ENCODE data around the gene C1QB. TPM values are rescaled to one million over a fixed set of nuclear protein-coding genes. Genes with fewer than 3 reads are reported as not detected.

The C1QB gene
- total RNA-seq, 2 experiments from 2014 or later = not detected

GRCh38 chr1:22681556-22682276, 28.7 kb downstream of the C1QB start:
- CTCF ChIA-PET (ENCODE audit: unreplicated experiment) = no interaction called here
- H3K36me3 ChIP-seq (ENCODE audit: insufficient read depth, low read length) = no peaks in the 10 kb centered on the region
- no peak overlapping the region for H3K27ac ChIP-seq (ENCODE audit: low read depth, low read length, poor library complexity, severe bottlenecking)
- H4K20me1 ChIP-seq (ENCODE audit: insufficient read depth, low read length) = no peaks in the 10 kb centered on the region
- BruUV-seq (replicated peaks) = no TSS peak
- TF ChIP-seq EZH2phosphoT487 (IDR thresholded peaks at IDR 0.05; ENCODE audit: borderline replicate concordance, low read depth, low read length) = no peak
- TF ChIP-seq, protein P1, sequence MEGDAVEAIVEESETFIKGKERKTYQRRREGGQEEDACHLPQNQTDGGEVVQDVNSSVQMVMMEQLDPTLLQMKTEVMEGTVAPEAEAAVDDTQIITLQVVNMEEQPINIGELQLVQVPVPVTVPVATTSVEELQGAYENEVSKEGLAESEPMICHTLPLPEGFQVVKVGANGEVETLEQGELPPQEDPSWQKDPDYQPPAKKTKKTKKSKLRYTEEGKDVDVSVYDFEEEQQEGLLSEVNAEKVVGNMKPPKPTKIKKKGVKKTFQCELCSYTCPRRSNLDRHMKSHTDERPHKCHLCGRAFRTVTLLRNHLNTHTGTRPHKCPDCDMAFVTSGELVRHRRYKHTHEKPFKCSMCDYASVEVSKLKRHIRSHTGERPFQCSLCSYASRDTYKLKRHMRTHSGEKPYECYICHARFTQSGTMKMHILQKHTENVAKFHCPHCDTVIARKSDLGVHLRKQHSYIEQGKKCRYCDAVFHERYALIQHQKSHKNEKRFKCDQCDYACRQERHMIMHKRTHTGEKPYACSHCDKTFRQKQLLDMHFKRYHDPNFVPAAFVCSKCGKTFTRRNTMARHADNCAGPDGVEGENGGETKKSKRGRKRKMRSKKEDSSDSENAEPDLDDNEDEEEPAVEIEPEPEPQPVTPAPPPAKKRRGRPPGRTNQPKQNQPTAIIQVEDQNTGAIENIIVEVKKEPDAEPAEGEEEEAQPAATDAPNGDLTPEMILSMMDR (conservative IDR thresholded peaks at IDR 0.05; ENCODE audit: low read length) = no peak
- intact Hi-C loops (cut with micrococcal nuclease; ENCODE audit: unreplicated experiment) = no loop called here
- POLR2A ChIA-PET = no interaction called here
- no peak overlapping the region for H3K4me3 ChIP-seq (ENCODE audit: low read depth, low read length, poor library complexity, severe bottlenecking)
- no peak overlapping the region for H3K4me2 ChIP-seq (ENCODE audit: low read length)
- H3K79me2 ChIP-seq (ENCODE audit: insufficient read depth, low read depth, low read length) = no peaks in the 10 kb centered on the region
- H3K9me3 ChIP-seq (ENCODE audit: low read length) = no peaks in the 10 kb centered on the region
- no peaks in the 10 kb centered on the region for H3K9me2 ChIP-seq (ENCODE audit: insufficient read depth, low read length)
- no peak for DNase-seq (ENCODE audit: low spot score)
- H3K4me1 ChIP-seq (ENCODE audit: insufficient read depth, low read length, poor library complexity, severe bottlenecking) = no peaks in the 10 kb centered on the region
- H2AFZ ChIP-seq (ENCODE audit: low read length) = no peak overlapping the region

DNA sequence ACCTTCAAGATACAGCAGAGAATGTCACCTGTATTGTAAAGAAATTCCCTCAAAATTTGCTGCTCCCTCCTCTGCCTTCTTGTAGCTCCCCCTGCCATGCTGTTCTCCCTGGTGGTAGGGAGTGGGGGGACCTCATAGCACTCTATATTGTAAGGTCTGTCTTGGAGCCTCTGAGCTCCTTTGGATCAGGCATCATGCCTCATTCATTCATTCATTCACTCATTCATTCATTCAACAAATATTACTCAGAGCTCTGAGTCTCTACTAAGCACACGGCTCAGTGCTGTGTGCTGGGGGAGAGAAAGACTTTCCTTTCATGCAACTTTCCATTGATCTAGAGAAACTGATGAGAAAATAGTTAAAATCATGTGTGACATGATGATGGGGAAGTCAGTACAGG, 30.5 kb downstream of the C1QB start:
- Histone ChIP-seq H3K4me2 (ENCODE audit: low read length) (no peak overlapping the region), H3K4me1 (ENCODE audit: insufficient read depth, low read length, poor library complexity, severe bottlenecking) (no peaks in the 10 kb centered on the region), H3K36me3 (ENCODE audit: insufficient read depth, low read length) (no peaks in the 10 kb centered on the region), H3K27ac (ENCODE audit: low read depth, low read length, poor library complexity, severe bottlenecking) (no peak overlapping the region), H3K79me2 (ENCODE audit: insufficient read depth, low read depth, low read length) (no peaks in the 10 kb centered on the region), H3K4me3 (ENCODE audit: low read depth, low read length, poor library complexity, severe bottlenecking) (no peak overlapping the region), H2AFZ (ENCODE audit: low read length) (no peak overlapping the region), H3K9me3 (ENCODE audit: low read length) (no peaks in the 10 kb centered on the region), H4K20me1 (ENCODE audit: insufficient read depth, low read length) (no peaks in the 10 kb centered on the region), H3K9me2 (ENCODE audit: insufficient read depth, low read length) (no peaks in the 10 kb centered on the region)
- ChIA-PET POLR2A (no interaction called here), CTCF (ENCODE audit: unreplicated experiment) (no interaction called here)
- no TSS peak for BruUV-seq (replicated peaks)
- no peak for TF ChIP-seq EZH2phosphoT487 (IDR thresholded peaks at IDR 0.05; ENCODE audit: borderline replicate concordance, low read depth, low read length)
- TF ChIP-seq, protein P1 (conservative IDR thresholded peaks at IDR 0.05; ENCODE audit: low read length) = no peak
- intact Hi-C loops (cut with micrococcal nuclease; ENCODE audit: unreplicated experiment) = no loop called here
- no peak for DNase-seq (ENCODE audit: low spot score)

GRCh38 chr1:22685591-22686059, 32.6 kb downstream of the C1QB start:
- DNase-seq (ENCODE audit: low spot score) = no peak
- H3K27ac ChIP-seq (ENCODE audit: low read depth, low read length, poor library complexity, severe bottlenecking) = no peak overlapping the region
- H3K79me2 ChIP-seq (ENCODE audit: insufficient read depth, low read depth, low read length) = no peaks in the 10 kb centered on the region
- no peaks in the 10 kb centered on the region for H4K20me1 ChIP-seq (ENCODE audit: insufficient read depth, low read length)
- H3K9me2 ChIP-seq (ENCODE audit: insufficient read depth, low read length) = no peaks in the 10 kb centered on the region
- ChIA-PET POLR2A (no interaction called here), CTCF (ENCODE audit: unreplicated experiment) (no interaction called here)
- intact Hi-C loops (cut with micrococcal nuclease; ENCODE audit: unreplicated experiment) = no loop called here
- H2AFZ ChIP-seq (ENCODE audit: low read length) = no peak overlapping the region
- H3K4me3 ChIP-seq (ENCODE audit: low read depth, low read length, poor library complexity, severe bottlenecking) = no peak overlapping the region
- TF ChIP-seq, protein P1 (conservative IDR thresholded peaks at IDR 0.05; ENCODE audit: low read length) = no peak
- TF ChIP-seq EZH2phosphoT487 (IDR thresholded peaks at IDR 0.05; ENCODE audit: borderline replicate concordance, low read depth, low read length) = no peak
- H3K4me2 ChIP-seq (ENCODE audit: low read length) = no peak overlapping the region
- no TSS peak for BruUV-seq (replicated peaks)
- no peaks in the 10 kb centered on the region for H3K9me3 ChIP-seq (ENCODE audit: low read length)
- H3K4me1 ChIP-seq (ENCODE audit: insufficient read depth, low read length, poor library complexity, severe bottlenecking) = no peaks in the 10 kb centered on the region
- no peaks in the 10 kb centered on the region for H3K36me3 ChIP-seq (ENCODE audit: insufficient read depth, low read length)

Data from OCI-LY7 (cell line).